Colonic mucosa (tissue), 4 donors: ENCODE results near the gene ZNF133. TPM values are rescaled to one million over a fixed set of nuclear protein-coding genes. Genes with fewer than 3 reads are reported as not detected.

Experiments used
- DNase-seq: peaks from one replicate; pipeline ENCODE4 v3.0.0-alpha.2; 2020
- H3K27ac ChIP-seq: fragments of 200-600 bp; one replicate; pipeline ENCODE4 v1.8.0; 2021
- H3K27me3 ChIP-seq: fragments of 200-600 bp; one replicate; pipeline ENCODE4 v1.8.0; 2021
- H3K36me3 ChIP-seq: fragments of 200-600 bp; one replicate; pipeline ENCODE4 v1.8.0; 2021
- H3K4me1 ChIP-seq: fragments of 200-600 bp; one replicate; pipeline ENCODE4 v1.8.0; 2021; ENCODE audit warnings: mild to moderate bottlenecking
- H3K4me3 ChIP-seq: fragments of 200-600 bp; one replicate; pipeline ENCODE4 v1.8.0; 2021
- H3K9ac ChIP-seq, 2 donors: one replicate each; pipeline ENCODE4 v1.7.0; 2013; ENCODE audit warnings: control low read depth in 2 of 2, low read depth in 2 of 2, low read length in 2 of 2
- H3K9me3 ChIP-seq: fragments of 200-600 bp; one replicate; pipeline ENCODE4 v1.8.0; 2021
- intact Hi-C: fragments of 100-400 bp; cut with DNase I; formaldehyde crosslinking; loops from one replicate; pipeline ENCODE4 v1.14.1; 2022
- total RNA-seq, 2 donors: library from RNA; stranded (reverse); fragmentation: NEBNext Ultra II Directional in 1 of 2; extraction: Animal tissue kit (Norgen Biotek cat#: 25700) in 1 of 2; gene quantifications; one replicate each; pipeline ENCODE4 v1.2.1, GENCODE V29; 2021
- TF ChIP-seq, protein P1 (sequence below): fragments of 200-600 bp; IDR thresholded peaks from one replicate; pipeline ENCODE4 v1.8.0; 2022; ENCODE audit warnings: antibody characterized with exemption, mild to moderate bottlenecking
- donor health status: healthy.
- donor health status: DM: no; HTN: no; CAD: no.
- donor health status: DM: no; HTN: no; CAD: no.

The ZNF133 gene
- total RNA-seq, 2 donors from 2014 or later = 7.4 to 10.9 TPM

DNA sequence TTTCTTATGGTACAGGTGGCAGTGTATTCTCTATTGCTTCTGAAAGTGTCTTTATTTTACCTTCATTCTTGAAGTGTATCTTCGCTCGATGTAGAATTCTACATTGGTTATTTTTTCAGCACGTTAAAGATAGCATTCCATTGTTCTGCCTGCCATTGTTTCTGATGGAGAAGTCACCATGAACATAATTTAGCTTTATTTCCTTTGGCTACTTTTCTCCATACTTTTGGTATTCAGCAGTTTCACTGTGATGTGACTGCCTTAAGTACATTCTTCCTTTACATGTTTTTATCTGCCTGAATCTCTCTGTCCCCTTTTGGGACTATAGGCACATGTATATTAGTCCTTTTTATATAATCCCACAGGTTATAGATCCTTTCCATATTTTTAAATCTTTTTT lies 19.0 kb downstream of the ZNF133 start:
- DNase-seq = no peak
- no peak overlapping the region for H3K9ac ChIP-seq
- H3K27me3 ChIP-seq = no peaks in the 10 kb centered on the region
- H3K4me1 ChIP-seq = no peaks in the 10 kb centered on the region
- no peaks in the 10 kb centered on the region for H3K36me3 ChIP-seq
- intact Hi-C loops = no loop called here
- no peaks in the 10 kb centered on the region for H3K9me3 ChIP-seq
- H3K27ac ChIP-seq = no peak overlapping the region
- H3K4me3 ChIP-seq = no peak overlapping the region
- TF ChIP-seq, protein P1, sequence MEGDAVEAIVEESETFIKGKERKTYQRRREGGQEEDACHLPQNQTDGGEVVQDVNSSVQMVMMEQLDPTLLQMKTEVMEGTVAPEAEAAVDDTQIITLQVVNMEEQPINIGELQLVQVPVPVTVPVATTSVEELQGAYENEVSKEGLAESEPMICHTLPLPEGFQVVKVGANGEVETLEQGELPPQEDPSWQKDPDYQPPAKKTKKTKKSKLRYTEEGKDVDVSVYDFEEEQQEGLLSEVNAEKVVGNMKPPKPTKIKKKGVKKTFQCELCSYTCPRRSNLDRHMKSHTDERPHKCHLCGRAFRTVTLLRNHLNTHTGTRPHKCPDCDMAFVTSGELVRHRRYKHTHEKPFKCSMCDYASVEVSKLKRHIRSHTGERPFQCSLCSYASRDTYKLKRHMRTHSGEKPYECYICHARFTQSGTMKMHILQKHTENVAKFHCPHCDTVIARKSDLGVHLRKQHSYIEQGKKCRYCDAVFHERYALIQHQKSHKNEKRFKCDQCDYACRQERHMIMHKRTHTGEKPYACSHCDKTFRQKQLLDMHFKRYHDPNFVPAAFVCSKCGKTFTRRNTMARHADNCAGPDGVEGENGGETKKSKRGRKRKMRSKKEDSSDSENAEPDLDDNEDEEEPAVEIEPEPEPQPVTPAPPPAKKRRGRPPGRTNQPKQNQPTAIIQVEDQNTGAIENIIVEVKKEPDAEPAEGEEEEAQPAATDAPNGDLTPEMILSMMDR = no peak

DNA sequence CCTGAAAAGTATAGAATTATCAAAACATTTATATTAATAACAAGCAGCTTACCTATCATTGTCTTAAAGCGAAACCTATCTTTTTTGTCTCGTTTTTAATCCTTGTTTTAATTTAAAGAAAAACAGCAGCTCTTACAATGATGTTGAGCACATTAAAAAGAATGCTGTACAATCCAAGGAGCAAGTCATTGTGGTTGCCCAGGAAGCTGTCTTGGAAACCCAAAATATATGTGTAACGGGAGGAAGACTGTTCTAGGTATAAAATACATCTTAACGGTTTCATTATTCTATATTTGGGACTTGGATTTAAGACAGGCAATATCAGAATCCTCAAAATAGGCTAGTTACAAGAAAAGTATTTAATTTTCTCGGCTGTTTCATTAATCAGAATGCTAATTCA lies 21.7 kb downstream of the ZNF133 start:
- H3K9me3 ChIP-seq = no peaks in the 10 kb centered on the region
- no peak overlapping the region for H3K9ac ChIP-seq
- TF ChIP-seq, protein P1 = no peak
- H3K36me3 ChIP-seq = no peaks in the 10 kb centered on the region
- no peak overlapping the region for H3K27ac ChIP-seq
- DNase-seq = no peak
- no peak overlapping the region for H3K4me3 ChIP-seq
- H3K27me3 ChIP-seq = no peaks in the 10 kb centered on the region
- intact Hi-C loops = no loop called here
- H3K4me1 ChIP-seq = no peaks in the 10 kb centered on the region

DNA sequence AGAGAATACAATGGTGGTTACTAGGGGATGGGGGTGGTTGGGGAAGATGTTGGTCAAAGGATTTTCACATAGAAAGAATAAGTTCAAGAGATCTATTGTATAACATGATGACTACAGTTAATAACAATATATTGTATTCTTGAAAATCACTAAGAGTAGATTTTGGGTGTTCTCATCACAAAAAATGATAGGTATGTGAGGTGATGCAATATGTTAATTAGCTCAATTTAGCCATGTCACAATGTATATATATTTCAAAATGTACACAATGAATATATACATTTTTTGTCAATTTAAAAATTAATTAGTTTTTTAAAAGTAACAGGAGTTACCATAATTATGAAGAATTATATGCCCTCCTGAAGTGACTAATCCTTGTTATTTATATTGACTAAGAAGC lies 22.3 kb downstream of the ZNF133 start:
- Histone ChIP-seq H3K4me1 (no peaks in the 10 kb centered on the region), H3K9me3 (no peaks in the 10 kb centered on the region), H3K27me3 (no peaks in the 10 kb centered on the region), H3K36me3 (no peaks in the 10 kb centered on the region), H3K27ac (no peak overlapping the region), H3K4me3 (no peak overlapping the region), H3K9ac (no peak overlapping the region)
- DNase-seq = no peak
- intact Hi-C loops = no loop called here
- TF ChIP-seq, protein P1 = no peak

DNA sequence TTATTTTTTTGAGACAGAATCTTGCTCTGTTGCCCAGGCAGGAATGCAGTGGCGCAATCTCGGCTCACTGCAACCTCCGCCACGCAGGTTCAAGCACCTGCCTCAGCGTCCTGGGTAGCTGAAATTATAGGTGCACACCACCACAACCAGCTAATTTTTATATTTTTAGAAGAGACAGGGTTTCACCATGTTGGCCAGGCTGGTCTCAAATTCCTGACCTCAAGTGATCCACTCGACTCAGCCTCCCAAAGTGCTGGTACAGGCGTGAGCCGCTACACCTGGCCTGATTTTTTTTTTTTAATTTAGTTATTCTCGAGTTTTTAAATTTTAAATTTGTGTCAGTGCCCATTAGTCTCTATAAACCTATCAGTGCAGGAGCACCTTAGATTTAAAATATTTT lies 24.4 kb downstream of the ZNF133 start:
- Histone ChIP-seq H3K27ac (no peak overlapping the region), H3K9me3 (no peaks in the 10 kb centered on the region), H3K36me3 (no peaks in the 10 kb centered on the region), H3K27me3 (no peaks in the 10 kb centered on the region), H3K9ac (no peak overlapping the region), H3K4me3 (no peak overlapping the region), H3K4me1 (no peaks in the 10 kb centered on the region)
- intact Hi-C loops = no loop called here
- TF ChIP-seq, protein P1 = no peak
- no peak for DNase-seq

DNA sequence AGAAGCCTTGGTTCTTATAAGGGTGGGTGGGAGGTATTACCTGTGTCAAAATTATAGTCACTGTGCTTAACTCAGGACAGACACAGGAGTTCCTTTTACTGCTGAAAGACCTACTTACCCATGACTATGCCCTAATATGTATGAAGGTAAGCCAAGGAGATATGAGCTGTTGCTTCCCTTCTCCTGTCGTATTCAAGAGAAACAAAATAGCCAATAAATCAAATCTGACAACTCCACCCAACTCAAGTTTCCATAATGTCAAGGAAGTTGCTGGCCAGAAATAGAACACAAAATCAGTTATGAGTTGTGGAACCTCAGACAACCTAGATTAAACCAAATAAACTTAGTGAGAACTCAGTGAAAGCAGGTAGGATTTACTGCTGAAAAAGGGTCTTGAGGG lies 25.1 kb downstream of the ZNF133 start:
- Histone ChIP-seq H3K9ac (no peak overlapping the region), H3K4me3 (no peak overlapping the region), H3K27ac (no peak overlapping the region), H3K27me3 (no peaks in the 10 kb centered on the region), H3K36me3 (no peaks in the 10 kb centered on the region), H3K4me1 (no peaks in the 10 kb centered on the region), H3K9me3 (no peaks in the 10 kb centered on the region)
- TF ChIP-seq, protein P1 = no peak
- no peak for DNase-seq
- intact Hi-C loops = no loop called here
